ENCODE data around the gene GRAMD2A. TPM values are rescaled to one million over a fixed set of nuclear protein-coding genes. Genes with fewer than 3 reads are reported as not detected.
A peak's percentile ranks its signal among the peaks of the same experiment; 100 is the strongest.

Gene GRAMD2A
- total RNA-seq, 1 donor from 2014 or later, result not detected

GRCh38 chr15:72169236-72169920 lies 28.2 kb downstream of the GRAMD2A start:
- no peak for DNase-seq (ENCODE audit: low spot score)
- ATAC-seq, result no peak

- ATAC-seq (no peak), DNase-seq (ENCODE audit: low spot score) (no peak)
Observed at GRCh38 chr15:72168808-72169190, 28.8 kb downstream of the GRAMD2A start.

- no peak for ATAC-seq
- DNase-seq (ENCODE audit: low spot score), result no peak
Observed at GRCh38 chr15:72168131-72168807, 29.3 kb downstream of the GRAMD2A start.

GRCh38 chr15:72167445-72167844 lies 30.1 kb downstream of the GRAMD2A start:
- DNase-seq (ENCODE audit: low spot score), result no peak
- ATAC-seq, result no peak

- ATAC-seq (no peak), DNase-seq (ENCODE audit: low spot score) (no peak)
Observed at GRCh38 chr15:72166716-72167417, 30.7 kb downstream of the GRAMD2A start.

GRCh38 chr15:72163719-72164118 lies 33.9 kb downstream of the GRAMD2A start:
- DNase-seq (ENCODE audit: low spot score), result no peak
- no peak for ATAC-seq

- ATAC-seq (no peak), DNase-seq (ENCODE audit: low spot score) (no peak)
Observed at GRCh38 chr15:72162569-72162968, 35.0 kb downstream of the GRAMD2A start.

GRCh38 chr15:72161361-72162132 lies 36.0 kb downstream of the GRAMD2A start:
- DNase-seq (ENCODE audit: low spot score) (no peak), ATAC-seq (no peak)

- DNase-seq (ENCODE audit: low spot score), result no peak
- no peak for ATAC-seq
Observed at GRCh38 chr15:72160696-72161245, 36.8 kb downstream of the GRAMD2A start.

- ATAC-seq (no peak), DNase-seq (ENCODE audit: low spot score) (no peak)
Observed at GRCh38 chr15:72156928-72157327, 40.7 kb downstream of the GRAMD2A start.

GRCh38 chr15:72155635-72156616 lies 41.7 kb downstream of the GRAMD2A start:
- peak; percentile 94 for ATAC-seq
- peak; percentile 83 for DNase-seq (ENCODE audit: low spot score)

- DNase-seq (ENCODE audit: low spot score), result peak; percentile 68
- ATAC-seq, result peak; percentile 63
Observed at GRCh38 chr15:72155003-72155621, 42.5 kb downstream of the GRAMD2A start.

- no peak for ATAC-seq
- no peak for DNase-seq (ENCODE audit: low spot score)
Observed at GRCh38 chr15:72154316-72154715, 43.3 kb downstream of the GRAMD2A start.

- ATAC-seq, result no peak
- no peak for DNase-seq (ENCODE audit: low spot score)
Observed at GRCh38 chr15:72153269-72154000, 44.2 kb downstream of the GRAMD2A start.

- DNase-seq (ENCODE audit: low spot score), result no peak
- peak; percentile 18 for ATAC-seq
Observed at GRCh38 chr15:72147418-72147817, 50.2 kb downstream of the GRAMD2A start.

- peak; percentile 35 for ATAC-seq
- DNase-seq (ENCODE audit: low spot score), result no peak
Observed at GRCh38 chr15:72146934-72147333, 50.7 kb downstream of the GRAMD2A start.

GRCh38 chr15:72146221-72146620 lies 51.4 kb downstream of the GRAMD2A start:
- DNase-seq (ENCODE audit: low spot score), result no peak
- no peak for ATAC-seq
